Measurements from ENCODE around the gene SARDH.

SARDH gene

GRCh38 chr9:133712221-133713100 is 25.7 kb downstream of the SARDH start:
- DNase-seq, result no peak

- DNase-seq, result no peak
These were observed 26.5 kb downstream of the SARDH start for GRCh38 chr9:133711428-133712220.

- no peak for DNase-seq
These were observed 27.3 kb downstream of the SARDH start for GRCh38 chr9:133710661-133711427.

GRCh38 chr9:133709691-133710571 is 28.2 kb downstream of the SARDH start:
- no peak for DNase-seq

GRCh38 chr9:133709015-133709611 is 29.0 kb downstream of the SARDH start:
- no peak for DNase-seq

- DNase-seq, result no peak
These were observed 29.7 kb downstream of the SARDH start for GRCh38 chr9:133708246-133709014.

- DNase-seq, result no peak
These were observed 30.3 kb downstream of the SARDH start for GRCh38 chr9:133707763-133708245.

- DNase-seq, result no peak
These were observed 30.9 kb downstream of the SARDH start for GRCh38 chr9:133707065-133707762.

GRCh38 chr9:133706307-133707050 is 31.7 kb downstream of the SARDH start:
- no peak for DNase-seq

GRCh38 chr9:133705576-133705975 is 32.6 kb downstream of the SARDH start:
- no peak for DNase-seq

GRCh38 chr9:133704711-133705181 is 33.4 kb downstream of the SARDH start:
- DNase-seq, result no peak

- no peak for DNase-seq
These were observed 34.4 kb downstream of the SARDH start for GRCh38 chr9:133703591-133704399.

- no peak for DNase-seq
These were observed 35.2 kb downstream of the SARDH start for GRCh38 chr9:133702798-133703590.

- DNase-seq, result no peak
These were observed 36.0 kb downstream of the SARDH start for GRCh38 chr9:133701981-133702797.

- no peak for DNase-seq
These were observed 36.7 kb downstream of the SARDH start for GRCh38 chr9:133701321-133701980.

GRCh38 chr9:133700819-133701320 is 37.3 kb downstream of the SARDH start:
- DNase-seq, result no peak
